ENCODE measurements around the gene C20orf141. TPM values are rescaled to one million over a fixed set of nuclear protein-coding genes. Genes with fewer than 3 reads are reported as not detected.
A peak's percentile ranks its signal among the peaks of the same experiment; 100 is the strongest.
"Not testable (repeated sequence)": the region's sequence is repeated elsewhere in the genome, so short reads cannot be mapped to it uniquely, and the experiment has no call there.

C20orf141 gene, protein sequence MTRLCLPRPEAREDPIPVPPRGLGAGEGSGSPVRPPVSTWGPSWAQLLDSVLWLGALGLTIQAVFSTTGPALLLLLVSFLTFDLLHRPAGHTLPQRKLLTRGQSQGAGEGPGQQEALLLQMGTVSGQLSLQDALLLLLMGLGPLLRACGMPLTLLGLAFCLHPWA
- 0.19 and 0.31 TPM in 2 replicates for polyA plus RNA-seq (2013)

DNA sequence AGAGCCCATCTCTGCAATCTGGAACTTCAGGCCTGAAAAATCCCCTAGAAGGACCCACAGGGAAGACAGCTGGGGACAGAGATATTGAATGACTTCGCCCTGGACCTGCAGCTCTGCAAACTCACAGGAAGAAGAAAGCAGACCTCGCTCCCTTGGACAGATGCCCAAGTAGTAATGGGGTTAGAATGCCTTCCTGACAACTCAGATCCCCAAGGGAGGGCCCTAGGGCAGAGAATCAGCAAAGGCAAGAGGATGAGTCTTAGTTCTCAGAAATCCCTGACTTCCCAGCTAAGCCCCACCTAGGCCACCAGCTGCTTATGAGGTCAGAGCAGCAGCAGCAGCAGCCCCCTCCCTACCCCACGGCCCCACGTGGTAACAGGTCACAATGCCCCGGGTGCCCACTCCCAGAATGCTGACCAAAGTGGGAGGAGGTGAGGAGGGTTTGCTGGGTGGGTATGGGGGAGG is at the start of gene C20orf141:
TSS of gene C20orf141 (plus strand) at position 401 of the 465 bp plus-strand sequence. CDS start 198 bp downstream, outside the sequence.
- H3K23ac ChIP-seq (ENCODE audit: low read length) = no peak within 1 kb of the TSS
- H3K14ac ChIP-seq (ENCODE audit: low read length) = peak within 1 kb of the TSS; percentile 22
- no peak within 1 kb of the TSS for H3K4me2 ChIP-seq (ENCODE audit: low read length)
- H3K4ac ChIP-seq (ENCODE audit: low read depth, low read length) = no peak within 1 kb of the TSS
- H4K91ac ChIP-seq (ENCODE audit: low read depth, low read length) = peak within 1 kb of the TSS; percentile 63
- no peaks in the 10 kb centered on the region for H3K27me3 ChIP-seq (ENCODE audit: insufficient read depth, low read length)
- H4K8ac ChIP-seq (ENCODE audit: low read depth, low read length) = no peak within 1 kb of the TSS
- H2AK5ac ChIP-seq (ENCODE audit: low read length) = no peak within 1 kb of the TSS
- no peak within 1 kb of the TSS for H3K18ac ChIP-seq (ENCODE audit: low read length)
- peak within 1 kb of the TSS; percentile 43 for H3K27ac ChIP-seq (ENCODE audit: low read depth, low read length)
- no peak within 1 kb of the TSS for H3K9ac ChIP-seq (ENCODE audit: low read length)
- H2AFZ ChIP-seq (ENCODE audit: insufficient read depth, low read length, poor library complexity) = no peak within 1 kb of the TSS
- DNase-seq = peak; percentile 97 to 98
- no peaks in the 10 kb centered on the region for H3K79me2 ChIP-seq (ENCODE audit: control insufficient read depth, insufficient read depth, low read length, poor library complexity)
- H3K9me3 ChIP-seq (ENCODE audit: insufficient read depth, low read depth, low read length) = no peaks in the 10 kb centered on the region
- no peak within 1 kb of the TSS for H3K4me3 ChIP-seq (ENCODE audit: low read depth, low read length)
- H4K12ac ChIP-seq (ENCODE audit: low read depth, low read length) = no peak within 1 kb of the TSS
- no peak within 1 kb of the TSS for H2BK12ac ChIP-seq (ENCODE audit: low read length)
- H3K36me3 ChIP-seq (ENCODE audit: control insufficient read depth in 1 of 2, insufficient read depth in 2 of 2, low read length in 2 of 2) = no peaks in the 10 kb centered on the region
- no peak within 1 kb of the TSS for H2BK5ac ChIP-seq (ENCODE audit: low read depth, low read length, poor library complexity)
- peak within 1 kb of the TSS; percentile 56 for H2BK120ac ChIP-seq (ENCODE audit: insufficient read depth, low read length, poor library complexity)
- H3K4me1 ChIP-seq (ENCODE audit: control insufficient read depth in 1 of 2, insufficient read depth in 2 of 2, low read length in 2 of 2) = peaks cover 2 to 11% of the 10 kb centered on the region in 2 experiments
- no peaks in the 10 kb centered on the region for H3K79me1 ChIP-seq (ENCODE audit: low read length)
- WGBS (ENCODE audit: extremely low coverage, insufficient coverage, insufficient read length) = no CpG with 5 or more reads among the region's 5 CpGs

DNA sequence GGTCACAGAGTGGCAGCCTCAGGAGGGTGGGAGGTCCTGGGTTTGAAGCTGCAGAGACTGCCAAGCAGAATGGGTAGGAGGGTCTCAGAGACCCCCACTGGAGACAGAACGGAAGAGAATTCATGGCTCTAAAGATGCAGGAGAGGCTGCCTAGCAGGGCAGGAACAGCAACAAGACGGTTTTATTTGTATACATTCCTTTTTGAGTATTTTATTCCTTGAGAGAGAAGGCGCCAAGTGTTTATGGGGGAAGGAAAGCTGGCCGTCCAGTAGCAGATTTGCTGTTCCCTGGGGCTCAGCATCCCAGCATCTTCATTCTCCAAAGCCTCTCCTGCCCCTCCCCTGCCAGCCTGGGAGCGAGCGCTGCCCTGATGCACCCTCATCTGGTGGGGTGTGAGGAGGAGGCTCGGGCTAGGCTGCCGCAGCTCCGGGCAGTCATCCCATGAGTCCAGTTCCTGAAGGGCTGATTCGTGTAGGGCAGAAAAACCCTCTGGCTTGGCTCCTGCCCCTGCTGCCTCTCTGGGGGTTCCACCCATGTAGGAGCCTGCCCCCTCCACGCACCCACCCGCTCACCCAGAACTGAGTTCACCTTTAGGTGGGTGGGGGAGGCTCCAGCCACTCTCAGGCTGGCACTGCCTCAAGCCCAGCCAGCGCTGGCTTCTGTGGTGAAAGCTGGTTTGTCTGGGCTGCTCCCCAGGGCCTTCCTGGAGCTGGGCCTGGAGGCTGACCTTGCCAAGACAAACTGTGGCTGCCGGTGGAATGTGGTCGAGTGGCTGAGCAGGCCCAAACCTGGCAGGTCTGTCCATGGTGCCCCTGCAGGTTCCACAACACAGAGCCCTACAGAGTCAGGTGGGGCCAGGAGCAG is 46.8 kb upstream of the C20orf141 start:
- no CpG with 5 or more reads among the region's 15 CpGs for WGBS (ENCODE audit: extremely low coverage, insufficient coverage, insufficient read length)
- H2BK5ac ChIP-seq (ENCODE audit: low read depth, low read length, poor library complexity) = no peak overlapping the region
- no peak for DNase-seq

DNA sequence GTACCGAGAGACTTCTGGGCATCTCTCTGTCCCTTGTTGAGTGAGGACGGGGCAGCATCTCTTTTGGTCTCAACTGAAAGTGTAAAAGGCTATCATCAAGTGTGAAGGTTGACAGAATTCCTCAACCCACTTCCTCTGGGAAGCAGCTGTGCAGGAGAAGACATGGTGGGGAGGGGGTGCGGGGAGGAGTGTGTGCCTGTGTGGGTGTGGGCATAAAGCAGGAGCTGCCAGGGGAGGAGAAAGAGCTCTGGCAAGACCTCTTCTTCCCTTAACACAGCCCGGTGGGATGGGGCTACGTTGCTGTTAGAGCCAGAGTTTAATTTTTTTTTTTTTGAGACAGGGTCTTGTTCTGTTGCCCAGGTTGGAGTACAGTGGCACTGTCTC is 46.2 kb upstream of the C20orf141 start:
- H3K23ac ChIP-seq (ENCODE audit: low read length) = no peak overlapping the region
- H2AK5ac ChIP-seq (ENCODE audit: low read length) = no peak overlapping the region
- no peaks in the 10 kb centered on the region for H3K79me1 ChIP-seq (ENCODE audit: low read length)
- H2AFZ ChIP-seq (ENCODE audit: insufficient read depth, low read length, poor library complexity) = no peak overlapping the region
- H3K4me2 ChIP-seq (ENCODE audit: low read length) = no peak overlapping the region
- H3K9ac ChIP-seq (ENCODE audit: low read length) = no peak overlapping the region
- no peak overlapping the region for H3K4me3 ChIP-seq (ENCODE audit: low read depth, low read length)
- H3K4ac ChIP-seq (ENCODE audit: low read depth, low read length) = no peak overlapping the region
- no peak overlapping the region for H2BK120ac ChIP-seq (ENCODE audit: insufficient read depth, low read length, poor library complexity)
- H3K79me2 ChIP-seq (ENCODE audit: control insufficient read depth, insufficient read depth, low read length, poor library complexity) = no peaks in the 10 kb centered on the region
- no peak overlapping the region for H2BK5ac ChIP-seq (ENCODE audit: low read depth, low read length, poor library complexity)
- H3K27ac ChIP-seq (ENCODE audit: low read depth, low read length) = no peak overlapping the region
- H3K36me3 ChIP-seq (ENCODE audit: control insufficient read depth in 1 of 2, insufficient read depth in 2 of 2, low read length in 2 of 2) = no peaks in the 10 kb centered on the region
- no peak overlapping the region for H2BK12ac ChIP-seq (ENCODE audit: low read length)
- no peak overlapping the region for H4K8ac ChIP-seq (ENCODE audit: low read depth, low read length)
- no peak for DNase-seq
- no peaks in the 10 kb centered on the region for H3K9me3 ChIP-seq (ENCODE audit: insufficient read depth, low read depth, low read length)
- H3K18ac ChIP-seq (ENCODE audit: low read length) = no peak overlapping the region
- no peak overlapping the region for H4K91ac ChIP-seq (ENCODE audit: low read depth, low read length)
- no peak overlapping the region for H4K12ac ChIP-seq (ENCODE audit: low read depth, low read length)
- no peaks in the 10 kb centered on the region for H3K27me3 ChIP-seq (ENCODE audit: insufficient read depth, low read length)
- H3K4me1 ChIP-seq (ENCODE audit: control insufficient read depth in 1 of 2, insufficient read depth in 2 of 2, low read length in 2 of 2) = no peaks in the 10 kb centered on the region
- no CpG with 5 or more reads among the region's 5 CpGs for WGBS (ENCODE audit: extremely low coverage, insufficient coverage, insufficient read length)
- H3K14ac ChIP-seq (ENCODE audit: low read length) = no peak overlapping the region

More for the DNA sequence above, 46.8 kb upstream of the C20orf141 start:
- Histone ChIP-seq H2BK12ac (ENCODE audit: low read length) (no peak overlapping the region), H2AFZ (ENCODE audit: insufficient read depth, low read length, poor library complexity) (no peak overlapping the region), H3K18ac (ENCODE audit: low read length) (no peak overlapping the region), H3K79me2 (ENCODE audit: control insufficient read depth, insufficient read depth, low read length, poor library complexity) (no peaks in the 10 kb centered on the region), H3K4me3 (ENCODE audit: low read depth, low read length) (no peak overlapping the region), H3K23ac (ENCODE audit: low read length) (no peak overlapping the region), H3K4me1 (ENCODE audit: control insufficient read depth in 1 of 2, insufficient read depth in 2 of 2, low read length in 2 of 2) (no peaks in the 10 kb centered on the region), H3K27ac (ENCODE audit: low read depth, low read length) (no peak overlapping the region), H3K79me1 (ENCODE audit: low read length) (no peaks in the 10 kb centered on the region), H4K91ac (ENCODE audit: low read depth, low read length) (no peak overlapping the region), H3K27me3 (ENCODE audit: insufficient read depth, low read length) (no peaks in the 10 kb centered on the region), H3K4me2 (ENCODE audit: low read length) (no peak overlapping the region), H3K4ac (ENCODE audit: low read depth, low read length) (no peak overlapping the region), H3K14ac (ENCODE audit: low read length) (no peak overlapping the region), H2BK120ac (ENCODE audit: insufficient read depth, low read length, poor library complexity) (no peak overlapping the region), H2AK5ac (ENCODE audit: low read length) (no peak overlapping the region), H4K12ac (ENCODE audit: low read depth, low read length) (no peak overlapping the region), H3K9me3 (ENCODE audit: insufficient read depth, low read depth, low read length) (no peaks in the 10 kb centered on the region), H3K36me3 (ENCODE audit: control insufficient read depth in 1 of 2, insufficient read depth in 2 of 2, low read length in 2 of 2) (no peaks in the 10 kb centered on the region), H3K9ac (ENCODE audit: low read length) (no peak overlapping the region), H4K8ac (ENCODE audit: low read depth, low read length) (no peak overlapping the region)

DNA sequence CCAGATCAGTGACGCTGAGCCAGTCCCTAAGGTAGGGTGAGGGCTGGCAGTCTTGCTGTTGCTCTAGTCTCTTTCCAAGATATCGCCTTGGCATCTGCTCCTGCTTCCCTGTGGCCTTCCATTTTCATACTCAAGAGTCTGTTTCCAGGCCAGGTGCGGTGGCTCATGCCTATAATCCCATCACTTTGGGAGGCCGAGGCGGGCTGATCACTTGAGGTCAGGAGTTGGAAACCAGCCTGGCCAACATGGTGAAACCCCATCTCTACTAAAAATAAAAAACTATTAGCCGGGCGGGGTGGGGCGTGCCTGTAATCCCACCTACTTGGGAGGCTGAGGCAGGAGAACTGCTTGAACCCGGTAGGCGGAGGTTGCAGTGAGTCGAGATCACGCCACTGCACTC is 44.7 kb upstream of the C20orf141 start:
- not testable (repeated sequence) for H2AFZ ChIP-seq (ENCODE audit: insufficient read depth, low read length, poor library complexity); H4K91ac ChIP-seq (ENCODE audit: low read depth, low read length); H2BK12ac ChIP-seq (ENCODE audit: low read length); H3K4ac ChIP-seq (ENCODE audit: low read depth, low read length); H3K18ac ChIP-seq (ENCODE audit: low read length); H3K23ac ChIP-seq (ENCODE audit: low read length); H3K4me3 ChIP-seq (ENCODE audit: low read depth, low read length); H2AK5ac ChIP-seq (ENCODE audit: low read length); H4K8ac ChIP-seq (ENCODE audit: low read depth, low read length); H2BK5ac ChIP-seq (ENCODE audit: low read depth, low read length, poor library complexity); H4K12ac ChIP-seq (ENCODE audit: low read depth, low read length); H3K4me2 ChIP-seq (ENCODE audit: low read length); H3K9ac ChIP-seq (ENCODE audit: low read length); H3K27me3 ChIP-seq (ENCODE audit: insufficient read depth, low read length); H3K79me2 ChIP-seq (ENCODE audit: control insufficient read depth, insufficient read depth, low read length, poor library complexity); H3K9me3 ChIP-seq (ENCODE audit: insufficient read depth, low read depth, low read length); H3K79me1 ChIP-seq (ENCODE audit: low read length); DNase-seq; H3K4me1 ChIP-seq (ENCODE audit: control insufficient read depth in 1 of 2, insufficient read depth in 2 of 2, low read length in 2 of 2); H3K36me3 ChIP-seq (ENCODE audit: control insufficient read depth in 1 of 2, insufficient read depth in 2 of 2, low read length in 2 of 2); H3K27ac ChIP-seq (ENCODE audit: low read depth, low read length)
- Histone ChIP-seq H3K14ac (ENCODE audit: low read length) (peak overlapping the region; percentile 35), H2BK120ac (ENCODE audit: insufficient read depth, low read length, poor library complexity) (peak overlapping the region; percentile 63)
- WGBS (ENCODE audit: extremely low coverage, insufficient coverage, insufficient read length) = no CpG with 5 or more reads among the region's 12 CpGs

Measured in trophoblast cell (in vitro differentiated cells and primary cell).